ENCODE measurements around the gene SIGMAR1.

DNA sequence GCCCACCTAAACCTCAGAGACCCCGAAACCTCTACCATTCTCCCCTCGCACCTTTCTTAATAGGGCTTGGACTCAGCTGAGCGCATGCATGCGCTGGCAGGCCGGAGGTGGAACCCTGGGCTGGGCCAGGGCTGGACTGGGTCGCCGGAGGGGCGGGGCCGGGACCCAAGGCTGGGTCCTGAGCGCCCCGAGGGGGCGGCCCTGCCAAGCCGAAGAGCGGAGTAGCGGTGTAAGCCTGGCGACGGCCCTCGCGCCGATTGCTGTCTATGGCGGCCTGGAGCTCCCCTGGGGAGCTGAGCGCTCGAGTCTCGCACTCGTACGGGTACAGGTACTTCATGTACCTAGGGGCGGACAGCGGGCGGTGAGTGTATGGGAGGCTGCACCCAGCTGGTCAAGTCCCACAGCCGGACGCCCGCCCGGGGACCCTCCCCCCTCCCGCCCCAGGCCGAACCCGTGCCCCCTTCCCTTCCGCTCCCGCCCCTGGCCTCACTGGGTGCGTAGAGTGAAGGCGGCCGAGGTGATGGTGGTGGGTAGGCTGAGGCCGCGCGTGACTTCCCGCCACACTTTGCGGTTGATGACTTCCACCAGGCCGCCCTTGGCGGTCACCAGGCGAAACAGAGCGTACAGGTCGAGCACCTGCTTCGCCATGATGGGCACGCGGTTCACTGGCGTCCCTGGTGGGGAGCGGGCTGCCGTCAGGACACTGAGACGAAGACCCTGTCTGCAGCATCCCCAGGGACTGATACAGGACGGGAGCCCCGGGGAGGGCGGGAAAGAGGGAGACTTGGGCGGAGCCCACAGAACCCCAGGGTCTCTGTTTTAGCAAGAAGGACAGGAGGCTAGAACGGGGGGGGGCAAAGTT lies 14.0 kb downstream of the SIGMAR1 start:
- TF ChIP-seq, protein P1, sequence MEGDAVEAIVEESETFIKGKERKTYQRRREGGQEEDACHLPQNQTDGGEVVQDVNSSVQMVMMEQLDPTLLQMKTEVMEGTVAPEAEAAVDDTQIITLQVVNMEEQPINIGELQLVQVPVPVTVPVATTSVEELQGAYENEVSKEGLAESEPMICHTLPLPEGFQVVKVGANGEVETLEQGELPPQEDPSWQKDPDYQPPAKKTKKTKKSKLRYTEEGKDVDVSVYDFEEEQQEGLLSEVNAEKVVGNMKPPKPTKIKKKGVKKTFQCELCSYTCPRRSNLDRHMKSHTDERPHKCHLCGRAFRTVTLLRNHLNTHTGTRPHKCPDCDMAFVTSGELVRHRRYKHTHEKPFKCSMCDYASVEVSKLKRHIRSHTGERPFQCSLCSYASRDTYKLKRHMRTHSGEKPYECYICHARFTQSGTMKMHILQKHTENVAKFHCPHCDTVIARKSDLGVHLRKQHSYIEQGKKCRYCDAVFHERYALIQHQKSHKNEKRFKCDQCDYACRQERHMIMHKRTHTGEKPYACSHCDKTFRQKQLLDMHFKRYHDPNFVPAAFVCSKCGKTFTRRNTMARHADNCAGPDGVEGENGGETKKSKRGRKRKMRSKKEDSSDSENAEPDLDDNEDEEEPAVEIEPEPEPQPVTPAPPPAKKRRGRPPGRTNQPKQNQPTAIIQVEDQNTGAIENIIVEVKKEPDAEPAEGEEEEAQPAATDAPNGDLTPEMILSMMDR (IDR thresholded peaks at IDR 0.05; ENCODE audit: low read depth, low read length, missing input control), result no peak
- TF ChIP-seq JUND (IDR thresholded peaks at IDR 0.05) (no peak), FOXA1 (IDR thresholded peaks at IDR 0.05) (no peak), GABPA (IDR thresholded peaks at IDR 0.05 in 1 of 2, conservative IDR thresholded peaks at IDR 0.05 in 1 of 2) (no peak)
- TF ChIP-seq, protein P2, sequence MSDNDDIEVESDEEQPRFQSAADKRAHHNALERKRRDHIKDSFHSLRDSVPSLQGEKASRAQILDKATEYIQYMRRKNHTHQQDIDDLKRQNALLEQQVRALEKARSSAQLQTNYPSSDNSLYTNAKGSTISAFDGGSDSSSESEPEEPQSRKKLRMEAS (IDR thresholded peaks at IDR 0.05), result no peak

All from liver (tissue), 3 donors.